GM18519 (cell line): Measurements from ENCODE around the gene TBXAS1.
"Not testable (repeated sequence)": the region's sequence is repeated elsewhere in the genome, so short reads cannot be mapped to it uniquely, and the experiment has no call there.

Experiments
- ATAC-seq: cut with Tn5 transposase; IDR thresholded peaks from one replicate; pipeline ENCODE4 v1.9.1; 2021; ENCODE audit warnings: mild to moderate bottlenecking, moderate library complexity; ENCODE audit not compliant: unreplicated experiment, low FRiP score

TBXAS1 gene

DNA sequence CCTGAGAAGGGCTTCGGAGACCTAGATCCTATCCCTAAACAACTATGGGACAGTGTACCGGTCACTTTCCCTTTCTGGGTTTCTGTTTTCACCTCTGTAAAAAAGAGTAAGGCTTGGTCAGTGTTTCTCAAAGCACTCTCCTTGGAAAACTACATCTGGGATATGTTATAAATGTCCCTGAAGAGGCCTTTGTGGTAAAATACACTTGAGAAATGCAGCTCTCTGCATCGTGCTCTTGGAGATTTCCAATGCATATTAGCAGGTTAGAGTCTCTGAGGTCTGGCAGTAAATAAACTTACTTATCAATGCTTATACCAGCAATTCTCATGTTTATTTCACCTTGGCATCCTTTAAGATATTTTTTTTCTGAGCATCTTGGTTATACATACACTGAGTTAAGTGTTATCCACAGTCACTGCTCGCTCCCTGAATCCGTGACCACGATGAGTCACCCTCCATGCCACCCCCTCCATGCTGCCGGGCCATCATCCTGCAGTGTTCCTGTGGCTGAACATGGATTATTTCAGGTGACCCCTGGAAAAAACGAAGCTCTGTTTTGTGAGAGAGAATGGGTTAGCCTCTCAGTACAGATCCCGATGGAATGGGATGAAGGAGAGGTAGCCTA lies 3.3 kb upstream of the TBXAS1 start:
- no peak for ATAC-seq

DNA sequence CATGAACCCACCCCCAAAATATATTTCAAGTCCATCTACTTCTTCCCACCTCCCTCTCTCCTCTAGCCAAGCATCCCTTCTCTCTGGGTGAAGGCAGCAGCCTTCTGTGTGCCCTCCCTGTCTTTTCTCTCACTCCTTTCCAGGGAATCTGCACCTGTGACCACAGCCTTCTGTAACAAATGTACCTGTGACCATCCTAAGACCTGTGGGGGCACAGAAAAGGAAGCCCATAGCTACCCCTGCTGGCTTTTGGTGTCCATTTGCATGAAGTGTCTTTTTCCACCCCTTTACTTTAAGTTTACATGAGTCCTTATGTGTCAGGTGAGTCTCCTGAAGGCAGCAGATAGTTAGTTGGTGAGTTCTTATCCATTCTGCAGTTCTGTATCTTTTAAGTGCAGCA lies 2.0 kb upstream of the TBXAS1 start:
- no peak for ATAC-seq

DNA sequence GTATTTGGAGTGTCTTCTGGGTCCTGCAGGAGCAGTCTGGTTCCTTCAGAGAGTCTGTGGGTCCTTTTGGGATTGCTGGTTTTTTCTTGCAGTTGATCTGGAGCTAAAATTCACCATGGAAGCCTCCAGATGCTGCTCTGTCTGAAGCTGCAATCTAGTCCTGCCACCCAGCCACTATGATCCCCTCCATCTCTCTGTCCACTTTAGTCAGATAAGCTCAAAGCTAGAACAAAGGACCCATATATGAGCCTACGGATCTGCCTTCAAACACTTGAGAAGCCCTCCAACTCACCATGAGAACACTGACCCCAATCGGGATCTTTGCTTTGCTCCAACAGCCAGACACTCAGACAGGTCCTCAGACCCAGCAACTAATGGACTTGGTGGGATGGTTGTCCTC lies 618 bp upstream of the TBXAS1 start:
- ATAC-seq, result no peak

DNA sequence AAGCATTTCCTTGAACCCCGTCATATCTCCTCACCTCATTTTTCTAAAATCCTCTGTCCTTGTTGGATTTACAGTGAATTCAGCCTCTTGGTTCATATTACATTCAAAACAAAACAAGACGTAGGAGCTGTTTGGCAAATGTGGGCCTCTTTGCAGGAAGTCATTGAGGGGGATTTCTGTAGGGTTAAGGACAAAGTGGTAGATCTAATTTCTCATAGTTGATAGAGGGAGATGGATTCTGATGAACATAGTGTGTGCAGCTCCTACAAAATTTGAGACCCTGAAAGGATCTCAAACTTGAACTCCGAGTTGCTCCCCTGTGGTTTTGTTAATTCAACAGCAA lies 682 bp downstream of the TBXAS1 start:
- no peak for ATAC-seq

DNA sequence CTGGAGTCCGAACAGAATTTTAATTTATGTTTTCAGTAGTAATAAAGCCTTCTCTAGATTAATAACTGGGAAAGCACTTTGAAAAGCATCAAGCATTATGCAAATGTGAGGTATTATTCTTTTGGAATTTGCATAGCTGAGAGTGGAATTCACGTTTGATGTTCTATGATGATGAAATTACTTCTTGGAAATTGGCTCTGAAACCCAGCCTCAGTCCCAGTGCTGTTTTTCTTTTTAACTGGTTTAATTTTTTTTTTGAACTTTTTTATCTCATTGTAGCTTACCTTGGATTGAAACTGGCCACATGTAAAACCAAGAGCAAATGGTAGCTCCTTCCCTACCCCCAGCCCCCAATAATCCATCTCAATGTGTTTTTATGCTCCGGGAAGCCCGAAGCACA lies 1.2 kb downstream of the TBXAS1 start:
- no peak for ATAC-seq

DNA sequence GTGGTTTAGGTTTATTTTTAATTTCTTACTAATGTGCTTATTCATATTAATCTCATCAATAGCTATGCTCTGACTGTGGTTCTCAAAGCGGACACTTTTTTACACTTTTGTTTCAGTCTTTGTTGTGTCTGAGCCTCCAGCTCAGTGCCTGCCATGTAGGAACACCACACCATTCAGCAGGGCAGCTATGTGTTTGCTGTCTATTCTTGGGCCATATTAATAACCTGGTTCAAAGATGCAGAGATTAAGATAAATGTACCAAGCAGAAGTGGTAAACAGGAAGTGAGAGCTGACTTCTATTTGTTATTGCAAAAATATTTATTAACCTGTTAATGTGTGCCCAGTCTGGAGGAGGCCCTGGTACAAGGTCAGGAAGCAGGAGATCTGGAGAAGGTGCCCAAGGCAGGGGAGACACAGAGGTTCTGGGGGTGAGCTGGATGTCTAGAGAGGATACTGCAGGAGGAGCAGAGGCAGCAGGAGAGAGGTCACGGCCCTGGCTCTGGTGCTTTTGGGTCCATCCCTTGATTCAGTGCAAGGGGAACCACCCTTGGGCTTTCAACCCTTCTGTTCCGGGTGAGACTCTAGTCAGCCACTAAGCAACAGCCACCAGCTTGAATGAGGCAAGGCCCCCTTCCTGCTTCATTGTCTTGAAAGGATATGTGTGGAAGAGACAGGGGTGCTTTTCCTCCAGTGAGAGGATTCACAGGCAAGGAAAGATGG lies 1.9 kb downstream of the TBXAS1 start:
- ATAC-seq, result no peak

DNA sequence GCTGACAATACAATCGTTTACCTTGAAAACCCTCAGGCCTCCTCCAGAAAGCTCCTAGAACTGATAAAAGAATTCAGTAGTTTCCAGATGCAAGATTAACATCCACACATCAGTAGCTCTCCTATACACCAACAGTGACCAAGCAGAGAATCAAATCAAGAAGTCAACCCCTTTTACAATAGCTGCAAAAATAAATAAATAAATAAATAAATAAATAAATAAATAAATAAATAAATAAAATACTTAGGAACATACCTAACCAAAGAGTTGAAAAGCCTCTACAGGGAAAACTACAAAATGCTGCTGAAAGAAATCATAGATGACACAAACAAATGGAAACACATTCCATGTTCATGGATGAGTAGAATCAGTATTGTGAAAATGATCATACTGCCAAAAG lies 6.8 kb downstream of the TBXAS1 start:
- not testable (repeated sequence) for ATAC-seq

DNA sequence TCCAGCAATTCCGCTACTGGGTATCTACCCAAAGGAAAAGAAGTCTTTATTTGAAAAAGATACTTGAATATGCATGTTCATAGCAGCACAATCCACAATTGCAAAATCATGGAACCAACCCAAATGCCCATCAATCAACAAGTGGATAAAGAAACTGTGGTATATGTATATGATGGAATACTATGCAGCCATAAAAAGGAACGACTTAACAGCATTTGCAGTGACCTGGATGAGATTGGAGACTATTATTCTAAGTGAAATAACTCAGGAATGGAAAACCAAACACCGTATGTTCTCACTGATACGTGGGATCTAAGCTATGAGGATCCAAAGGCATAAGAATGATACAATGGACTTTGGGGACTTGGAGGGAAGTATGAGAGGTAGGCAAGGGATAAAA lies 8.2 kb downstream of the TBXAS1 start:
- not testable (repeated sequence) for ATAC-seq

DNA sequence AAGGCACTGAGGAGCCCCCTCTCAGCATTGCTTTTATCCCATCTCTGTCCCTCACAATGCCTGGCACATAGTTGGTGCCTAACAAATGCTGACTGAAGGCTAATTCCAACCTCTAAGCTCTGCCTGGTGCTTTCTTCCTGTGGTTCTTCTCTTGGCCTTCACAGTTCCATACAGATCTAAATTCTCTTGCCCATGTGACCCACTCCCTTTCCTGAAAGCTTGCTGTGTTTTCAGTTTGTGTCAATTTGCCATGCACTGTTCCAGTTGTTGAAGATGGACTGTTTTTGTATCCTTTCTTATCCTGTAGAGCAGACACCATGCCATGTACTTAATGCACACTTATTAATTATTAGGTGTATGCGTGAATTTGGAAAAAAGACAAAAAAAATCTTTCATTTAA lies 9.2 kb downstream of the TBXAS1 start:
- no peak for ATAC-seq

DNA sequence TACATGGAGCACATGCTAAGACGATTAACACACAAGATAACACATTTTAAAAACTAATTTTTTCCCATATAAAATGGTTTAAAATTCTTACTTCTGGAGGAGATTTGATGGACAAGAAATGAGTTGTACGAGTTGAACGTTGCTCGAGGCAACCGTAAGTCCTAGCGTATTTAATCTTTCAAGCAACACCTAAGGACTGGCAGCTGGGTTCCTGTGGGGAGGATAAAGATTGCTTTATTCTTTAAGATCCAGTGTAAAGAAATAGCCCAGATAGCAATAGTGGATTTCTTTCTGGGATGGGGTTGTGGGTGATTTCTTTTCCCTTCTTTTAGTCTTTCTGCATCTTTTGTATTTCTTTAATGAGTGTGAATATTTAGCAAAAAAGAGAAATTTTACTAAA lies 9.8 kb downstream of the TBXAS1 start:
- no peak for ATAC-seq

DNA sequence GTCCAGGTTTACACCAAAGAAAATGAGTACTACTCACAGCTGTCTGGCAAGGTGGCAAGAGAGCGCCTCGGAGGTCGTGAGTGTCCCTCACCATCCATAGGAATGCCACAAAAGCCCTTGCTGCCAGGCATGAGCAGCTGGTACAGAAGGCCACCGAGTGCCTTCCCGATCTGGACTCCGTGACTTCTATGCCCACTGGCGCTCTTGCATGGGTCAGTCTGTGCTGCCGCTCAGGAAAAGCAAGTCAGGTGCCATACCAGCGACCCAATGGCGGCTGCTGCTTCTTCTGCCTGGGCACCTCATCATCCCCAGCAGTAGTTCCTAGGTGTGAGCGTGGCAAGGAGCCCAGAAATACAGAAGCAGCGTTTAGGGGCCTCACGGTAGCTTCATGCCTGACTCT lies 11.7 kb downstream of the TBXAS1 start:
- ATAC-seq, result no peak

DNA sequence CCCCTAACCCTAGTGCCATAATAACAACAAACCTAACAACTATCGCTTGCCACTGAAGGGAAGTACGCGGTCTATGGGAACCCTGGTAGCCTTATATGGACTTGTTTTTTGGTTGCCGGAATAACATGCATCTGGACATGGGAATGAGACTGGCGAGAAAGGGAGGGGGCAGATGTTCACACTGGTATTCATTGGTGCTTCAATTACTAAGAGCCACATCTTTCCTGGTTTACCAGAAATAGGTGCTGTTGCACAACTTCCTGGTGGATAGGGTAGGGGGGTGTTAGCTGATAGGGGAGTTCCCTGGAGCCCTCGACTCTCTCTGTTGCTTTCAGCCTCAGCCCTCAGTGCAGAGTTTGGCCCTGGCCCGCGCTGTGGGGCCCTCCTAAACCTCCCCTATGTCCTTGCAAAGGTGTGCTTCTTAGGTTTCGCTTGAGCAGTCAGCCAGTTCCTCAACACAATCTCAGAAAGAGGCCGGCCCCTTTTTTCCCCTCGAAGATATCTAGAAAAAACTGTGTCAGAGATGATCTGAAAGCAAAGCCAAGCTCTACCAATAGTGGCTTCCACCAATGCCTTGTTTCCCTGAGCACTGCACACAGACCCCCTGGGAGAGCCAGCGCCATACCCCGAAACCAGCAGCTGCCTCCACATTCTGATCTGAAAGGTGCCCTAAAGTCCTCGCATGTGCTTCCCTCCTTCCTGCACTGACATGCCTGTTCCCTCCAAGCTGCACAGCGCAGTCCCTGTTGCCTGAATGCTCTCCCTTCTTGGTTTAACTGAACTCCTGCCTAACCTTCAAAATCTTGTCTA lies 13.5 kb downstream of the TBXAS1 start:
- ATAC-seq, result no peak

DNA sequence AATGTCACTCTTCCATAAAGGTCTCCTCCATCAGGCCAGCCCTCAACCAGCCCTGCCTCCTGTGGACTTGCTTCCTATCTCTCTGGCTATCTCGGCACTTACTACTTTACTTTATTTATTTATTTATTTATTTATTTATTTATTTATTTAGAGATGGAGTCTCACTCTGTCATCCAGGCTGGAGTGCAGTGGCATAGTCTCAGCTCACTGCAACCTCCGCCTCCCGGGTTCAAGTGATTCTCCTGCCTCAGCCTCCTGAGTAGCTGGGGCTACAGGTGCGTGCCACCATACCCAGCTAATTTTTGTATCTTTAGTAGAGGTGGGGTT lies 14.1 kb downstream of the TBXAS1 start:
- not testable (repeated sequence) for ATAC-seq

DNA sequence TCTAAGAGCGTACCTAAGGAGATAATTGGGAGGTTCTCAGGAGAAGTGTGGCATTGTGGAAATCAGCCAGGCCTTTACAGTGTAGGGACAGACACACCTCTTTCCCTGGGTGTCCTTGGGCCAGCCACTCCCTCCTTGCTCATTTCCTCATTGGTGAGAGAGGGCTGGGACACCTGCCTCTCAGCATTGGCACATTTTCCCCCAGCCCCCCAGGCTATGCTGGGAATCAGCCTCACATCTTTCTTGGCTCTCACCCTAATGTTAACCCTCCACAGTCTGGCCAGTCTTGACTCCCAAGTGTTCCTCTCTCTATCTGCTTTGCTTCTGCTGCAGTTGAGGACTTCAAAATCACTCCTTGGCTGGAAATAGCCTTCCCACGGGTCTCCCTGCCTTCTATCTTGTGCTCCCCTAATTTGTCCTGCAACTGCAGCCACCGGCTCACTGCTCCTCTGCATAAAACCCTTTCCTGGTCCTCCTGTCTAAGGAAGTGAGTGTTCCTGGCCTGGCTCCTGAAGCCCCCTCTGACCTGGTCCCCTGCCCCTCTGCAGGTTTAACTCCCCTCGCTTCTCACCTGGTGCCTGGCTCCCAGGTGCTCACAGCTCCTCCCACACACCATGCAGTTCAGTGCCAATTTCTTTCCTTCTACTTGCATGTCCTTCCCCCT lies 15.8 kb downstream of the TBXAS1 start:
- no peak for ATAC-seq

DNA sequence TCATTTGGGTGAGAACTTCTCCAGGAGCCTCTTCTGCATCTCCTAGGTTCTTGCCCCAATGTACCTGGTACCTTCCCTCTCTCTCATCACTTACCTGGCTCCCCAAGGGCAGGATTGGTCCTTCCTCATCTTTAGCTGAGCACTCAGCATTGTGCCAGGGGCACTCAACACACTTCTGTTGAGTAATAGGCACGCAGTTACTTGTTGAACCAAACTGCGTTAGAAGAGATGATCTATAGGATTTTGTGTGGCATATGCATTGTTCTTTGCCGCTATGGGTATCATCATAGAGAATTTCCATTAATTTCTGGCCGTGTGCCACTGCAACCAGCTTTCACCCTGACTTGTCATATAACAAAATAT lies 16.4 kb downstream of the TBXAS1 start:
- ATAC-seq, result no peak

DNA sequence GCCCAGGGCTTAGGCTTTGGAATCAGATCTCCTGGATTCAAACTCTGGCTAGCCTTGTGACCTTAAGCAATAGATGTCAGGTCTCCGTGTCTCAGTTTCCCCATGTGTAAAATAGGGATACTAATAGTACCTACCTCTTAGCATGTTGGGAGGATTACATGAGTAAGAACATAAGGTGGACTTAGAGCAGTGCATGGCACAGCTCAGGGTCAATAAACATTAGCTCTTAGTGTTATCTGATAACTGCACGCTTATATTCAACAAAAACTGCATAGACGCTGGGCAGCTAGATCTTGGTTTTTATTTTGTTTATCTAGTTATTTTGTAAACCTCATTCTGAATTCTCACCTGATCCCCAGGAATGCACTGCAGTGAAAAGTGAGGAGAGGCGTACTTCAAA lies 17.2 kb downstream of the TBXAS1 start:
- ATAC-seq, result no peak

DNA sequence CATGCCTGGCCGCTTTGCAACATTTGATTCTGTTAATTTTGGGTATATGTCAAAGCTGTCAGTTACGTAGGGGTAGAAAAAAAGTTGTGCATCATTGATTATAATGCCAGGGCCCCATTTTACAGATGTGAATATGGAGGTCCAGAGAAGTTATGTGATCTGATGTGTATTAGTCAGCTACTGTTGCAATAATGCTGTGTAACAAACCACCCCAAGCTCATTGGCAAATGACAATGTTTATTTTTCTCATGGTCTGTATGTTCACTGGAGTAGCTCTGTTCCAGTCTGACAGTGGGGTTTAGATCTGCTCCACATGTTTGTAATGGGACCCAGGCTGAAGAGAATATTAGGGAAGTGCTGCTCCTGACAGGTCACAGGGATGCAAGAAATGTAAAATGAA lies 19.2 kb downstream of the TBXAS1 start:
- ATAC-seq, result no peak

DNA sequence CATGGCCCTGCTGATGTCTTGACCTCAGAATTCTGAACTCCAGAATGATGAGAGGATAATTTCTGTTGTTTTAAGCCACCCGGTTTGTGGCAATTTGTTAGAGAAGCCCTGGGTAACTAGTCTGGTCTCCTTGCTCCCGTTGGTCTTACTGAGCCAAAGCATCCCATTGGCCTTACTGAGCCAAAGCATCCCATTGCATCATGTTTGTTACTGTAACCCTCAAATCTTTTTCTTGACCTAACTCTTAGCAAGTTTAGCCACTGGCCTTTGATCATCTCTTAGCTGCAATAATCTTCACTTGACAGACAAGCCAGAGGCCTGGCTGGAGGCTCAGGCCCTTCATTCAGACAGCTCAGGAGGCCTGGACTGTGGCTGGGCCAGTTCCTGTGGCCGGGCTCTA lies 21.8 kb downstream of the TBXAS1 start:
- no peak for ATAC-seq

DNA sequence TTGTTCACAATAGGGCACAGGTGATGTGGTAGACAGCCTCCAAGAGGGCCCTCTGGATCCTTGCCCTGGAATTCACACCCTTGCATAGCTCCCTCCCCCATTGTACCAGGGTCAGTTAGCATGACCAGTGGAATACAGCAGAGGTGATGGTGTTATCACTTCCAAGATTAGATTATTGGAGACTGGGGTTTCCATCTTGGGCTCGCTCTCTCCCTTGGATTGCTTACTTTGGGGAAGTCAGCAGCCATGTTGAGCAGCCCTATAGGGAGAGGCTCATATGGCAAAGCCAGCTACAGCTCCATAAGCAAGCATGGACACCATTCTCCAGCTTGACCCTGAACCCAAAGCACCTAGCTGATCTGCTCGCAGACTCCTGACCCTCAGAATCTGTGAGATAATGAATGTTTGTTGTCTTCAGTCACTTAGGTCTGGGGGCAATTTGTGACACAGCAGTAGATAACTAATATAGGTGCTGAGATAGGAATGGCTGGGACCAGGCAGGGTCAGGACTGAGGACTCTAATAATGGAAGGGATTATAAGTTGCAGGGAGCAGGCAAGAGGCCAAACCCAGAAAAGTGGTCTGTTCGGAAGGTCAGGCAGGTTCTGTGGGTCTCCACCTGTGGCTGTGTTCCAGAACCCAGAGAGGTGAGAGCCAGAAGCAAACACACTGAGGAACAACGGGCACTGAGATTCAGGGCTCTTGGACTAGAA lies 22.9 kb downstream of the TBXAS1 start:
- ATAC-seq, result no peak

DNA sequence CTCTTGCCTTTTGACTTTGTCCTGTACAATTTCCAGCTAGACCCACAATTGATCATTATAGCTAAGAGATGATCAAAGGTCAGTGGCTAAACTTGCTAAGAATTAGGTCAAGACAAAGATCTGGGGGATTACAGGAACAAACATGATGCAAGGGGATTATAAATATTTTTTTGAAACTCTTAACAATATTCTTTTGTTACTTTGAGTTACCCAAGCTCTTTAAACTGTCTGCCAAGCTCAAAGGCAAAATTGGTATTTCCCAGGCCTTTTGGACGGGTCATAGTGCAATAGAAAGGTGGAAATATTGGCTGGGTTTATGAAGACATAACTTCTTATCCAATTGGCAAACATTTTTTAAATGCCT lies 23.4 kb downstream of the TBXAS1 start:
- ATAC-seq, result no peak

DNA sequence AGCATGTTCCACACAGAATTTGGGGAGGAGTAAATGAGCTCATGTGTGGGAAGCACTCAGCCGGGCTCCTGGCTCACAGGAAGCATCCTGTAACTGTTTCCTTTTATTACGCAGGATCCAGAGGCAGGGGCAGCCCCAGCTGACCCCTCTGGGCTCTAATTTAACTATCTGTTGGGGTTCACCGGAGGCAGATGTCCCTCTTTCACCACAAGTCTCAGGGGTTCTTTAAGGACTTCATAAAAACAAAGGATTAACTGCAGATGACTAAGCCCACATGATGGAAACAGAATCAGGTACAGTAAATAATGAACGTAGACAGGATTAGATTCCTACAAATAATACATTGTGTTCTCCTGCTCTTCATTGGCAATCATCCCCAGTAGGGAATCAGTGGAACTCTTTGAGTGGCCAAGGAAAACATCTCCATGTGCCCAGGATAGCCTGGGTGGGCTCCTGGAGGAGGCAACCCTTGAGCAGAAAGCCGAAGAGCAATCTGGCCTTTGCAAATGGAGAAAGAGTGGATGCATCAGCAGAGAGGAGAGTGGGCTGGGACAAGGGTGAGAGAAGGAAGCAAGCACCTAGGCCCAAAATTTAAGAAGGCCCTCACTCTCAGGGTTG lies 24.6 kb downstream of the TBXAS1 start:
- no peak for ATAC-seq
